ENCODE data around the gene IL1RAPL2. TPM values are rescaled to one million over a fixed set of nuclear protein-coding genes. Genes with fewer than 3 reads are reported as not detected.

IL1RAPL2 gene
- polyA plus RNA-seq, 2 of the 4 experiments (the other 2 are of a cell fraction): not detected

DNA sequence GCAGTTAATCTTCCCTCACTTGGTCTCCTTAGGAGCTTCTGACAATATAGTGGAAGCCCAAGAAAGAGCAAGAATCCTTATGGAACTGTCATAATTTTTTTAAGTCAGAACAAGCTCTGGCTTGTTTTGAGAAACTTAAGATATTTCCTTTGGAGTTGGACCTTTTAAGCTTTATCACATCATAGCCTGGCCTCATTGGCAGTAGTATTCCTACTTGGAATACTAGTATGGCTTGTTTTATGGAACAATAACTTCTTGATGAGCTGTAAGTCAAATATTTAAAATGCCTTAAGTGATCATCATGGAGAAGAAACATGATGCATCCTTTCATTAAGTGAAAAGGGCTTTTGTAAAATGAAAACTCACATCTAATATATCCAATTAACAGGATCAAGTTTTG is 1178.3 kb downstream of the IL1RAPL2 start:
- Histone ChIP-seq H3K4me1 (no peaks in the 10 kb centered on the region), H3K9me3 (no peaks in the 10 kb centered on the region), H3K4me2 (no peak overlapping the region), H3K4me3 (no peak overlapping the region), H3K27ac (no peak overlapping the region)
- ATAC-seq (no peak), FAIRE-seq (no peak), DNase-seq (ENCODE audit: low read depth in 1 of 2, low spot score in 1 of 2) (no peak)
- ChIA-PET CTCF (no interaction called here), POLR2A (no interaction called here)
- no peak for TF ChIP-seq KDM1A (IDR thresholded peaks at IDR 0.05; ENCODE audit: low read depth)
- TF ChIP-seq, protein P1, sequence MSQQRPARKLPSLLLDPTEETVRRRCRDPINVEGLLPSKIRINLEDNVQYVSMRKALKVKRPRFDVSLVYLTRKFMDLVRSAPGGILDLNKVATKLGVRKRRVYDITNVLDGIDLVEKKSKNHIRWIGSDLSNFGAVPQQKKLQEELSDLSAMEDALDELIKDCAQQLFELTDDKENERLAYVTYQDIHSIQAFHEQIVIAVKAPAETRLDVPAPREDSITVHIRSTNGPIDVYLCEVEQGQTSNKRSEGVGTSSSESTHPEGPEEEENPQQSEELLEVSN (IDR thresholded peaks at IDR 0.05; ENCODE audit: borderline replicate concordance, low read depth): no peak
- no peak for TF ChIP-seq POLR2AphosphoS2 (conservative IDR thresholded peaks at IDR 0.05; ENCODE audit: low read length)
- no peak for TF ChIP-seq HOXA7 (CRISPR knock-in tag; IDR thresholded peaks at IDR 0.05)
- TF ChIP-seq RFX5 (IDR thresholded peaks at IDR 0.05): no peak
- TF ChIP-seq ZFP36 (IDR thresholded peaks at IDR 0.05; ENCODE audit: borderline replicate concordance, partially characterized antibody): no peak
- no peak for TF ChIP-seq SMC3 (IDR thresholded peaks at IDR 0.05)
- TF ChIP-seq GATA3 (IDR thresholded peaks at IDR 0.05; ENCODE audit: borderline replicate concordance): no peak
- TF ChIP-seq TFCP2L1 (CRISPR knock-in tag; IDR thresholded peaks at IDR 0.05): no peak
- no peak for TF ChIP-seq SREBF2 (IDR thresholded peaks at IDR 0.05)
- no peak for TF ChIP-seq HOXB5 (CRISPR knock-in tag; IDR thresholded peaks at IDR 0.05)
- TF ChIP-seq NR3C1 (IDR thresholded peaks at IDR 0.05): no peak
- no peak for TF ChIP-seq RARB (CRISPR knock-in tag; IDR thresholded peaks at IDR 0.05)
- no peak for TF ChIP-seq HDAC2 (IDR thresholded peaks at IDR 0.05)
- TF ChIP-seq ZC3H11A (IDR thresholded peaks at IDR 0.05): no peak
- TF ChIP-seq EP300 (IDR thresholded peaks at IDR 0.05): no peak
- TF ChIP-seq NFE2L2 (conservative IDR thresholded peaks at IDR 0.05; ENCODE audit: low read length): no peak
- no peak for TF ChIP-seq POLR2A (IDR thresholded peaks at IDR 0.05; ENCODE audit: low read length)
- TF ChIP-seq NPAS2 (CRISPR knock-in tag; IDR thresholded peaks at IDR 0.05; ENCODE audit: borderline replicate concordance): no peak

GRCh38 chrX:105744946-105745345 is 1178.9 kb downstream of the IL1RAPL2 start:
- Histone ChIP-seq H3K9me3 (no peaks in the 10 kb centered on the region), H3K4me1 (no peaks in the 10 kb centered on the region), H3K27ac (no peak overlapping the region), H3K4me3 (no peak overlapping the region), H3K4me2 (no peak overlapping the region)
- CTCF ChIA-PET: no interaction called here
- POLR2A ChIA-PET: no interaction called here
- FAIRE-seq (no peak), ATAC-seq (no peak), DNase-seq (ENCODE audit: low read depth in 1 of 2, low spot score in 1 of 2) (no peak)
- TF ChIP-seq ATOH8 (CRISPR knock-in tag; IDR thresholded peaks at IDR 0.05; ENCODE audit: low read depth) (no peak), BCL3 (IDR thresholded peaks at IDR 0.05) (no peak), CHD2 (IDR thresholded peaks at IDR 0.05; ENCODE audit: low read length, partially characterized antibody) (no peak), CBX2 (IDR thresholded peaks at IDR 0.05; ENCODE audit: borderline replicate concordance, low read depth) (no peak), EHMT2 (IDR thresholded peaks at IDR 0.05; ENCODE audit: low read depth) (no peak), NR3C1 (IDR thresholded peaks at IDR 0.05) (no peak), KDM1A (IDR thresholded peaks at IDR 0.05; ENCODE audit: low read depth) (no peak), EP300 (IDR thresholded peaks at IDR 0.05) (no peak), ZNF302 (CRISPR knock-in tag; IDR thresholded peaks at IDR 0.05) (no peak), HOXA7 (CRISPR knock-in tag; IDR thresholded peaks at IDR 0.05) (no peak), SREBF2 (IDR thresholded peaks at IDR 0.05) (no peak), KDM5A (IDR thresholded peaks at IDR 0.05) (no peak), FOSL2 (IDR thresholded peaks at IDR 0.05) (no peak), FOSL2 (CRISPR knock-in tag; IDR thresholded peaks at IDR 0.05) (no peak), RFX5 (IDR thresholded peaks at IDR 0.05) (no peak), CEBPB (IDR thresholded peaks at IDR 0.05) (no peak), RAD21 (conservative IDR thresholded peaks at IDR 0.05 in 1 of 2, IDR thresholded peaks at IDR 0.05 in 1 of 2) (no peak), RARB (CRISPR knock-in tag; IDR thresholded peaks at IDR 0.05) (no peak)
- 2% methylated on average over 2 of the region's 2 CpGs for WGBS (ENCODE audit: missing lambda C conversion rate)
